Measurements from ENCODE around the gene GK. TPM values are rescaled to one million over a fixed set of nuclear protein-coding genes. Genes with fewer than 3 reads are reported as not detected.

Gene GK
- total RNA-seq, 1 donor from 2014 or later: 12.3 TPM

GRCh38 chrX:30714138-30714537 is 60.9 kb downstream of the GK start:
- intact Hi-C loops (cut with micrococcal nuclease): loop anchor here (10.0 kb wide), 1 partner anchor 139 kb away; the partner anchor contains the start of gene TASL

DNA sequence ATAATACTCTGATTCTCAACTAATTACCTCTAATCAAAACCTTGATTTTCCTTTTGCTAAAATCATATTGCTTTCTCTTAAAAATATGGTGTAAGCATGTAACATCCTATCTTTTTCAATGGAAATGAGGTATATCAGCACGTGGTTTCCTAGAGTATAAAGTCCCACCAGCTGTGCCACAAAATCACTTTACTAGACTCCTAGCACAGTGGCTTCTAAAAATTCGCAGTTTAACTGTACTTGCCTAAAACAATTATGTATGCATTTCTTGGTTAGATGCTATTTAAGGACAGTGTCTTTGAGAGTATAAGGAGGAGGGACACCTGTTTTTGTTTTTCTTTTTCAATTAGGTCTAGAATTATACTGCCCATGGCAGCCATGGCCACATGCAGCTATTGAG is 62.8 kb downstream of the GK start:
- no peaks in the 10 kb centered on the region for H3K9me3 ChIP-seq (replicated peaks)
- no peak for DNase-seq
- intact Hi-C loops (cut with micrococcal nuclease): loop anchor here (10.0 kb wide), 1 partner anchor 141 kb away; the partner anchor contains the start of gene TASL
- no peak overlapping the region for H3K27ac ChIP-seq (replicated peaks)
- no peaks in the 10 kb centered on the region for H3K36me3 ChIP-seq
- no peak overlapping the region for H3K4me3 ChIP-seq
- TF ChIP-seq, protein P1, sequence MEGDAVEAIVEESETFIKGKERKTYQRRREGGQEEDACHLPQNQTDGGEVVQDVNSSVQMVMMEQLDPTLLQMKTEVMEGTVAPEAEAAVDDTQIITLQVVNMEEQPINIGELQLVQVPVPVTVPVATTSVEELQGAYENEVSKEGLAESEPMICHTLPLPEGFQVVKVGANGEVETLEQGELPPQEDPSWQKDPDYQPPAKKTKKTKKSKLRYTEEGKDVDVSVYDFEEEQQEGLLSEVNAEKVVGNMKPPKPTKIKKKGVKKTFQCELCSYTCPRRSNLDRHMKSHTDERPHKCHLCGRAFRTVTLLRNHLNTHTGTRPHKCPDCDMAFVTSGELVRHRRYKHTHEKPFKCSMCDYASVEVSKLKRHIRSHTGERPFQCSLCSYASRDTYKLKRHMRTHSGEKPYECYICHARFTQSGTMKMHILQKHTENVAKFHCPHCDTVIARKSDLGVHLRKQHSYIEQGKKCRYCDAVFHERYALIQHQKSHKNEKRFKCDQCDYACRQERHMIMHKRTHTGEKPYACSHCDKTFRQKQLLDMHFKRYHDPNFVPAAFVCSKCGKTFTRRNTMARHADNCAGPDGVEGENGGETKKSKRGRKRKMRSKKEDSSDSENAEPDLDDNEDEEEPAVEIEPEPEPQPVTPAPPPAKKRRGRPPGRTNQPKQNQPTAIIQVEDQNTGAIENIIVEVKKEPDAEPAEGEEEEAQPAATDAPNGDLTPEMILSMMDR (IDR thresholded peaks at IDR 0.05; ENCODE audit: borderline replicate concordance): no peak
- no peaks in the 10 kb centered on the region for H3K4me1 ChIP-seq
- H3K27me3 ChIP-seq (ENCODE audit: low read depth): no peaks in the 10 kb centered on the region

More at GRCh38 chrX:30714138-30714537, 60.9 kb downstream of the GK start:
- Histone ChIP-seq H3K4me3 (no peak overlapping the region), H3K27me3 (ENCODE audit: low read depth) (no peaks in the 10 kb centered on the region), H3K4me1 (no peaks in the 10 kb centered on the region), H3K9me3 (replicated peaks) (no peaks in the 10 kb centered on the region), H3K27ac (replicated peaks) (no peak overlapping the region), H3K36me3 (peaks cover 4% of the 10 kb centered on the region)
- TF ChIP-seq, protein P1 (IDR thresholded peaks at IDR 0.05; ENCODE audit: borderline replicate concordance): no peak
- no peak for DNase-seq

GRCh38 chrX:30733852-30734660 is 80.8 kb downstream of the GK start:
- Histone ChIP-seq H3K36me3 (no peaks in the 10 kb centered on the region), H3K4me1 (no peaks in the 10 kb centered on the region), H3K27ac (replicated peaks) (no peak overlapping the region), H3K4me3 (no peak overlapping the region), H3K27me3 (ENCODE audit: low read depth) (no peaks in the 10 kb centered on the region), H3K9me3 (replicated peaks) (no peaks in the 10 kb centered on the region)
- TF ChIP-seq, protein P1 (IDR thresholded peaks at IDR 0.05; ENCODE audit: borderline replicate concordance): no peak
- intact Hi-C loops (cut with micrococcal nuclease): no loop called here
- no peak for DNase-seq

DNA sequence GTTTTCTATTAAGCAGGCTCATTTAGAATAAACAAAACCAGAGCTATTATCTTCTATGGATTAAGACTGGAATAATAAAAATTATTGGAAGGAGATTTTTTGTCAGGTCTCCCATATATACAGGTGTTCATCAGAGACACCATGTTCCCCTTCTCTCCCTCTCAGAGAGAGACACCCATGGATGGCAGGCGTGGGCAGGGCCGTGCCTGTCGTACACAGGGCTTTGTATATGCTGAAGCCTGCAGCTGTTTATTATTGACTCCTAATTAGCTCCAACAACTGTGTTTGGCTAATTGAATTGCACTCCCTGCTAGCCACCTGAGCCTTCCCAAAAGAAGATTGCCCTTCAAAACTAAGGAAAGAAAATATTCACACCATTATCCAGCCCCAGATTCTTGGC is 81.6 kb downstream of the GK start:
- Histone ChIP-seq H3K27me3 (ENCODE audit: low read depth) (no peaks in the 10 kb centered on the region), H3K4me3 (no peak overlapping the region), H3K9me3 (replicated peaks) (no peaks in the 10 kb centered on the region), H3K4me1 (no peaks in the 10 kb centered on the region), H3K36me3 (no peaks in the 10 kb centered on the region), H3K27ac (replicated peaks) (no peak overlapping the region)
- TF ChIP-seq, protein P1 (IDR thresholded peaks at IDR 0.05; ENCODE audit: borderline replicate concordance): no peak
- intact Hi-C loops (cut with micrococcal nuclease): no loop called here
- DNase-seq: no peak

GRCh38 chrX:30735839-30736238 is 82.6 kb downstream of the GK start:
- Histone ChIP-seq H3K9me3 (replicated peaks) (no peaks in the 10 kb centered on the region), H3K36me3 (no peaks in the 10 kb centered on the region), H3K27me3 (ENCODE audit: low read depth) (no peaks in the 10 kb centered on the region), H3K27ac (replicated peaks) (no peak overlapping the region), H3K4me3 (no peak overlapping the region), H3K4me1 (no peaks in the 10 kb centered on the region)
- peak; percentile 15 for DNase-seq
- TF ChIP-seq, protein P1 (IDR thresholded peaks at IDR 0.05; ENCODE audit: borderline replicate concordance): peak; percentile 59
- intact Hi-C loops (cut with micrococcal nuclease): no loop called here
